Measurements from ENCODE around the gene KRT3. TPM values are rescaled to one million over a fixed set of nuclear protein-coding genes. Genes with fewer than 3 reads are reported as not detected.

KRT3 gene
- total RNA-seq, 1 donor from 2014 or later, result not detected

DNA sequence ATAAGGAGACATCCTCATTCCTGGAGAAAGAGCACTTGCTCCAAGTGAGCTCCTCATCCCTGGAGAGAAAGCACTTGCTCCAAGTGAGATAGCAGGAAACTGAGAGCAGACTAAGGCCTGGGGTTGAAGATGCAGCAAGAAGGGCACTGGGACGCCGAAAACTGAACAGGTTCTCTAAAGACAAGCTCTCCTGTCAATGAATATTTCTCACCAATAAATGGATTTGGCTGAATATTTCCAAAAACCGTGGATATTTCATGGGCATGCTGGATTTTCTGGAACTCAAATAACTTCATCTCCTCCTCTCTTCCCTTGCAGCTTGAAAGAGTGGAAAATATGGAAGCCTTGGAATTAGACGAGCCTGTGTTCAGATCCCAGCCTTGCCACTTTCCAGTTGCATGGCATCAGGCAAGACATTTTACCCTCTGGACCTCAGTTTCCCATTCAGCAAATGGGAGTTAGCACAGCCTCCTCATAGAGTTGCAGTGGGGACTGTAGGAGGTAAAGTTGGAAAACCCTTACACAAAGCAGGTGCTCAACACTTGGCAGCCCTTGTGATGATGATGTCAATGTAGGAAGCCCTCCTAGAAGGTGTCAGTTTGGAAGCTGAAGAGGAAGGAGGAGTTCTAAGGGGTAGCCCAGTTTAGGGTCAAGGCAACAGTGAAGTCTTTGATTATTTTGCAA, 14.4 kb downstream of the KRT3 start:
- Mint-ChIP-seq H3K4me3 (no peak overlapping the region), H3K27ac (no peak overlapping the region), H3K9me3 (no peaks in the 10 kb centered on the region), H3K27me3 (peaks cover 15% of the 10 kb centered on the region), H3K36me3 (ENCODE audit: low read depth) (no peaks in the 10 kb centered on the region), H3K4me1 (no peaks in the 10 kb centered on the region)
- TF ChIP-seq, protein P1, sequence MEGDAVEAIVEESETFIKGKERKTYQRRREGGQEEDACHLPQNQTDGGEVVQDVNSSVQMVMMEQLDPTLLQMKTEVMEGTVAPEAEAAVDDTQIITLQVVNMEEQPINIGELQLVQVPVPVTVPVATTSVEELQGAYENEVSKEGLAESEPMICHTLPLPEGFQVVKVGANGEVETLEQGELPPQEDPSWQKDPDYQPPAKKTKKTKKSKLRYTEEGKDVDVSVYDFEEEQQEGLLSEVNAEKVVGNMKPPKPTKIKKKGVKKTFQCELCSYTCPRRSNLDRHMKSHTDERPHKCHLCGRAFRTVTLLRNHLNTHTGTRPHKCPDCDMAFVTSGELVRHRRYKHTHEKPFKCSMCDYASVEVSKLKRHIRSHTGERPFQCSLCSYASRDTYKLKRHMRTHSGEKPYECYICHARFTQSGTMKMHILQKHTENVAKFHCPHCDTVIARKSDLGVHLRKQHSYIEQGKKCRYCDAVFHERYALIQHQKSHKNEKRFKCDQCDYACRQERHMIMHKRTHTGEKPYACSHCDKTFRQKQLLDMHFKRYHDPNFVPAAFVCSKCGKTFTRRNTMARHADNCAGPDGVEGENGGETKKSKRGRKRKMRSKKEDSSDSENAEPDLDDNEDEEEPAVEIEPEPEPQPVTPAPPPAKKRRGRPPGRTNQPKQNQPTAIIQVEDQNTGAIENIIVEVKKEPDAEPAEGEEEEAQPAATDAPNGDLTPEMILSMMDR (IDR thresholded peaks at IDR 0.05), result no peak
- ATAC-seq (ENCODE audit: low read depth), result no peak
- ChIA-PET POLR2A (no interaction called here), CTCF (no interaction called here)
- no peak for DNase-seq
- intact Hi-C loops (cut with micrococcal nuclease), result no loop called here

DNA sequence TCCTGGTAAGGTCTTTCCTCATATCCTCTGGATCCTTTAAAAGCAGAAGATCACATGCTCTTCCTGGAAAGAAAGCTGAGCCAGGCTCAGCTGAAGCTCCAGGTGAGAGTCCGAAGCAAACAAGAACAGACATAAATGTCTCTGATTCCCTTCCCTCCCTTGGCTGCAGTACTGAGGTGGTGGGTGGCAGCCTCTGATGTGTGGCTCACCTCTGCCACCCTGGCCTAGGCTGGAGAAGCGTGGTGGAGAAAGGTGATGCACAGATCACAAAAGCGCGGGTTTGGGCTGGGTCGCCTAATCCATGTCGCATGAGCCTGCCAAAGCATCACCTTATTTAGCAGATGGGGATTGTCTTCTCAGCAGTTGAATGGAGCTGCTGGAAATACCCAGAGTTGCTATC, 16.0 kb downstream of the KRT3 start:
- intact Hi-C loops (cut with micrococcal nuclease), result no loop called here
- no peaks in the 10 kb centered on the region for H3K4me1 Mint-ChIP-seq
- peaks cover 15% of the 10 kb centered on the region for H3K27me3 Mint-ChIP-seq
- ChIA-PET CTCF (no interaction called here), POLR2A (no interaction called here)
- no peaks in the 10 kb centered on the region for H3K9me3 Mint-ChIP-seq
- TF ChIP-seq, protein P1 (IDR thresholded peaks at IDR 0.05), result no peak
- DNase-seq, result no peak
- no peak overlapping the region for H3K4me3 Mint-ChIP-seq
- H3K27ac Mint-ChIP-seq, result no peak overlapping the region
- H3K36me3 Mint-ChIP-seq (ENCODE audit: low read depth), result no peaks in the 10 kb centered on the region
- no peak for ATAC-seq (ENCODE audit: low read depth)

DNA sequence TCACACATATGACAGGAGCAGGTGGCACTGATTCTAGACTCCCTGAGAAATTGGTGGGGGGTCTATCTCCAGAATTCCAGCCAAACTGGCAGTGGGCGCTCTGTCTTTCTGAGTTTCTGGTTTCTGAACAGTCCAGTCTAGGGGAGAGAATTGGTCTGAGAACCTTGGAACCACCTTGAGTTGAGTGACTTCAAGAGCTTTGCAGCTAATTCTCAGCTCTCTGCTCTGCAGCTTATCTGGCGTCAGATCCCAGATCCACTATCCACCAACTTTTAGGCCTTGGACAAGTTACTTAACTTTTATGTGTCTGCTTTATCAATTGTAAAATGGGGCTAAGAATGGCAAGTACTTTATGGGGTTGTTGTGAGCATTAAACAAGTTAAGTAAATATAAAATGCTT, 17.1 kb downstream of the KRT3 start:
- Mint-ChIP-seq H3K27me3 (peaks cover 15% of the 10 kb centered on the region), H3K27ac (no peak overlapping the region), H3K4me1 (no peaks in the 10 kb centered on the region), H3K36me3 (ENCODE audit: low read depth) (no peaks in the 10 kb centered on the region), H3K9me3 (no peaks in the 10 kb centered on the region), H3K4me3 (no peak overlapping the region)
- ChIA-PET POLR2A (no interaction called here), CTCF (no interaction called here)
- ATAC-seq (ENCODE audit: low read depth), result no peak
- TF ChIP-seq, protein P1 (IDR thresholded peaks at IDR 0.05), result no peak
- intact Hi-C loops (cut with micrococcal nuclease), result no loop called here
- DNase-seq, result no peak

DNA sequence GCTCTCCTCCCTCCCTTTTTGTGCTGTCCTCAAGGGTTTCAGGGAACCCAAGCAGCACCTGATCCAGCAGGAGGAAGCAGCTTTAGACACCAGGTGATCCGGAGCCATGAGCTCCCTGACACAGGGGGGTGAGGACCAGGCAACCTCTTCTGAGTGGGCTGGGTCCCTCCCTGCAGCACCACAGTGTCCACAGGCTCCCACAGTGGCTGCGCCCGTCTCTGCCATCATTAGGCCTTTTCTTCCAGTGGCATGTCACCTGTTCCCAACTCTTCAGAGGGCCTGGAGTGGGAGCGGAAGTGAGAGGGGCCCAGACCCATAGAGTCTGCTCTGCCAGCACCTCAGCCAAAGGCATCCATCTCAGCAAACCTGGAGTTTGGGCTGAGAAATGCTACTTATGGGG, 18.4 kb downstream of the KRT3 start:
- TF ChIP-seq, protein P1 (IDR thresholded peaks at IDR 0.05), result no peak
- Mint-ChIP-seq H3K4me1 (no peaks in the 10 kb centered on the region), H3K27ac (no peak overlapping the region), H3K9me3 (no peaks in the 10 kb centered on the region), H3K4me3 (no peak overlapping the region), H3K36me3 (ENCODE audit: low read depth) (no peaks in the 10 kb centered on the region), H3K27me3 (peaks cover 12% of the 10 kb centered on the region)
- intact Hi-C loops (cut with micrococcal nuclease), result no loop called here
- DNase-seq (no peak), ATAC-seq (ENCODE audit: low read depth) (no peak)
- ChIA-PET CTCF (no interaction called here), POLR2A (no interaction called here)

DNA sequence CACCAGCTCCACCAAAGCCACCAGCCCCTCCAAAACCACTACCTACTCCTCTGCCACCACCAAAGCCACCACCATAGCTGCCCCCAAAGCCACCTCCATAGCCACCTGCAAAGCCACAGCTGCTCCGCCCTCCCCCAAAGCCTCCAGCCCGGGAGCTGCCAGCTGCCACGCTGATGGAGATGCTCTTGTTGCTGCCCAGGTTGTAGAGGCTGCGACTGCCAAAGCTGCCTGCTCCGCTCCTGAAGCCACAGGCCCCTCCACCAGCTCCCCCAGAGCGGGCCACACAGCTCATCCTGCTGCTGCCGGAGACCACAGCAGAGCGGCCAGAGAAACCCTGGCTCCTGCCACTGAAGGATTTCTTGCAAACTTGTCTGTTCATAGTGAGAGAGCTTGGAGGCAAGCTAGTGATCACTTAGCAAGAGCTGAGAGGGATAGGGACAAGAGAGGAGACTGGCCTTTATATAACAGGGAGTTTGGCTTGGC, 19.0 kb downstream of the KRT3 start, which contains the start of gene KRT76:
TSS of gene KRT76 (minus strand) at position 433 of the 483 bp plus-strand sequence. CDS start at position 379, 54 bp downstream.
- Mint-ChIP-seq H3K36me3 (ENCODE audit: low read depth) (no peaks in the 10 kb centered on the region), H3K9me3 (no peaks in the 10 kb centered on the region), H3K4me1 (no peaks in the 10 kb centered on the region), H3K4me3 (no peak within 1 kb of the TSS), H3K27me3 (peaks cover 12% of the 10 kb centered on the region), H3K27ac (no peak within 1 kb of the TSS)
- DNase-seq, result no peak
- no peak for ATAC-seq (ENCODE audit: low read depth)
- ChIA-PET CTCF (no interaction called here), POLR2A (no interaction called here)
- intact Hi-C loops (cut with micrococcal nuclease), result no loop called here
- TF ChIP-seq, protein P1 (IDR thresholded peaks at IDR 0.05), result no peak
